Measurements from ENCODE around the gene CADM4.

The CADM4 gene

DNA sequence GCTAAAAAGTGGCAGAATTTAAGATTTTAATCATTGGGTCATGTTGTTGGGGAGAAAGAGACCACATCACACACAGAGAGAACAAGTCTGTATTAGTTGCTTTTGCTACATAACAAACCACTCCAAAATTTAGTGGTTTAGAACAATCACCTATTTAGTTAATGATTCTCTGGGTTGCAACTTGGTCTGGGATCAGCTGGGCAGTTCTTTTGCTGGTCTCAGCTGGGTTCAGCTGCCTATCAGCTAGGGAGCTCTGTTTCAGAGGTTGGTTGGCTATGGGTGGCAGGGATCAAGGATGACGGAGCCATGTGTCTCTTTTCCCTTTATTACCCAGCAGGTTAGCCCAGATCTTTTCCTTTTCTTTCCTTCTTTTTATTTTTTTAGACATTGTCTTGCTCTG is 55.2 kb downstream of the CADM4 start:
- ATAC-seq, result no peak
- no peak for TF ChIP-seq ZFP30 (CRISPR knock-in tag; IDR thresholded peaks at IDR 0.05)

DNA sequence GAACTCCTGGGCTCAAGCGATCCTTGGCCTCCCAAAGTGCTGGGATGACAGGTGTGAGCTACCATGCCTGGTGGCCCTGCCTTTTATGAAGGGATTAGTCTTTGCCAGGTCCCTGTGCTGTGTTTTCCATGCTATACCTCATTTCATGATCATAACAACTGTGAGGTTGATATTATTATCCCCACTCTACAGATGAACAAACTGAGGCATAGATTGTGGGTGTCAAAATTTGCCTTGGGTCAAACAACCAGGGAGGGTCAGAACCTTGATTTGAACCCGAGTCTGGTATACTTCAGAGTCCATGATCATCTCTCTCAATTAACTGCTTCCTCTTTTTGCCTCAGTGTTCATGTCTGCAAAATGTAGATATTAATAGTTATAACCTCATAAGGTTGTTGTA is 57.2 kb downstream of the CADM4 start:
- ATAC-seq, result no peak
- TF ChIP-seq PPARA (CRISPR knock-in tag; IDR thresholded peaks at IDR 0.05; ENCODE audit: borderline replicate concordance) (no peak), RARB (CRISPR knock-in tag; IDR thresholded peaks at IDR 0.05) (no peak), ZFP3 (CRISPR knock-in tag; IDR thresholded peaks at IDR 0.05) (no peak), GLIS3 (CRISPR knock-in tag; IDR thresholded peaks at IDR 0.05) (no peak), ZC3H10 (CRISPR knock-in tag; IDR thresholded peaks at IDR 0.05) (no peak), ZNF565 (CRISPR knock-in tag; conservative IDR thresholded peaks at IDR 0.05; ENCODE audit: low read depth) (no peak), SNAI2 (CRISPR knock-in tag; IDR thresholded peaks at IDR 0.05) (no peak), ZNF8 (CRISPR knock-in tag; IDR thresholded peaks at IDR 0.05) (no peak), TCF4 (CRISPR knock-in tag; IDR thresholded peaks at IDR 0.05; ENCODE audit: borderline replicate concordance) (no peak), ZFP30 (CRISPR knock-in tag; IDR thresholded peaks at IDR 0.05) (no peak)
- TF ChIP-seq, protein P1, sequence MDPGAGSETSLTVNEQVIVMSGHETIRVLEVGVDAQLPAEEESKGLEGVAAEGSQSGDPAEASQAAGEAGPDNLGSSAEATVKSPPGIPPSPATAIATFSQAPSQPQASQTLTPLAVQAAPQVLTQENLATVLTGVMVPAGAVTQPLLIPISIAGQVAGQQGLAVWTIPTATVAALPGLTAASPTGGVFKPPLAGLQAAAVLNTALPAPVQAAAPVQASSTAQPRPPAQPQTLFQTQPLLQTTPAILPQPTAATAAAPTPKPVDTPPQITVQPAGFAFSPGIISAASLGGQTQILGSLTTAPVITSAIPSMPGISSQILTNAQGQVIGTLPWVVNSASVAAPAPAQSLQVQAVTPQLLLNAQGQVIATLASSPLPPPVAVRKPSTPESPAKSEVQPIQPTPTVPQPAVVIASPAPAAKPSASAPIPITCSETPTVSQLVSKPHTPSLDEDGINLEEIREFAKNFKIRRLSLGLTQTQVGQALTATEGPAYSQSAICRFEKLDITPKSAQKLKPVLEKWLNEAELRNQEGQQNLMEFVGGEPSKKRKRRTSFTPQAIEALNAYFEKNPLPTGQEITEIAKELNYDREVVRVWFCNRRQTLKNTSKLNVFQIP (CRISPR knock-in tag; IDR thresholded peaks at IDR 0.05; ENCODE audit: borderline replicate concordance, low read depth), result no peak
- TF ChIP-seq, protein P2, sequence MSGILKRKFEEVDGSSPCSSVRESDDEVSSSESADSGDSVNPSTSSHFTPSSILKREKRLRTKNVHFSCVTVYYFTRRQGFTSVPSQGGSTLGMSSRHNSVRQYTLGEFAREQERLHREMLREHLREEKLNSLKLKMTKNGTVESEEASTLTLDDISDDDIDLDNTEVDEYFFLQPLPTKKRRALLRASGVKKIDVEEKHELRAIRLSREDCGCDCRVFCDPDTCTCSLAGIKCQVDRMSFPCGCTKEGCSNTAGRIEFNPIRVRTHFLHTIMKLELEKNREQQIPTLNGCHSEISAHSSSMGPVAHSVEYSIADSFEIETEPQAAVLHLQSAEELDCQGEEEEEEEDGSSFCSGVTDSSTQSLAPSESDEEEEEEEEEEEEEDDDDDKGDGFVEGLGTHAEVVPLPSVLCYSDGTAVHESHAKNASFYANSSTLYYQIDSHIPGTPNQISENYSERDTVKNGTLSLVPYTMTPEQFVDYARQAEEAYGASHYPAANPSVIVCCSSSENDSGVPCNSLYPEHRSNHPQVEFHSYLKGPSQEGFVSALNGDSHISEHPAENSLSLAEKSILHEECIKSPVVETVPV (CRISPR knock-in tag; IDR thresholded peaks at IDR 0.05), result no peak

DNA sequence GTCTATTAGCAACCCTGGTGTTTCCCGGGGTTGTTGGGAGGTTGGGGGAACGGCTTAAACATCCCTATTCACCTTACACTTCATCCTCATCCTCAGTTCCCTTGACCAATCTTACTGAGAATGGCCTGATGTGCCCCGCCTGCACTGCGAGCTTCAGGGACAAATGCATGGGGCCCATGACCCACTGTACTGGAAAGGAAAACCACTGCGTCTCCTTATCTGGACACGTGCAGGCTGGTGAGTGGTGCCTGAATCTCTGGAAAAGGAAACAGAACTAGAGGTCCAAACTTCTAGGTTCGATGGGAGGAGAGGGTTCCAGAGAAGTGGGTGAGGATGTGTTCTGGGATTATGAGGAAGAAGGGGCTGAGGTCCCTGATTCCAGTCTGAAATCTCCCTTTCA is 58.2 kb downstream of the CADM4 start:
- ATAC-seq, result no peak
- TF ChIP-seq ARNTL (CRISPR knock-in tag; IDR thresholded peaks at IDR 0.05; ENCODE audit: borderline replicate concordance, low read depth), result no peak
- TF ChIP-seq GLIS3 (CRISPR knock-in tag; IDR thresholded peaks at IDR 0.05), result no peak
- TF ChIP-seq, protein P3, sequence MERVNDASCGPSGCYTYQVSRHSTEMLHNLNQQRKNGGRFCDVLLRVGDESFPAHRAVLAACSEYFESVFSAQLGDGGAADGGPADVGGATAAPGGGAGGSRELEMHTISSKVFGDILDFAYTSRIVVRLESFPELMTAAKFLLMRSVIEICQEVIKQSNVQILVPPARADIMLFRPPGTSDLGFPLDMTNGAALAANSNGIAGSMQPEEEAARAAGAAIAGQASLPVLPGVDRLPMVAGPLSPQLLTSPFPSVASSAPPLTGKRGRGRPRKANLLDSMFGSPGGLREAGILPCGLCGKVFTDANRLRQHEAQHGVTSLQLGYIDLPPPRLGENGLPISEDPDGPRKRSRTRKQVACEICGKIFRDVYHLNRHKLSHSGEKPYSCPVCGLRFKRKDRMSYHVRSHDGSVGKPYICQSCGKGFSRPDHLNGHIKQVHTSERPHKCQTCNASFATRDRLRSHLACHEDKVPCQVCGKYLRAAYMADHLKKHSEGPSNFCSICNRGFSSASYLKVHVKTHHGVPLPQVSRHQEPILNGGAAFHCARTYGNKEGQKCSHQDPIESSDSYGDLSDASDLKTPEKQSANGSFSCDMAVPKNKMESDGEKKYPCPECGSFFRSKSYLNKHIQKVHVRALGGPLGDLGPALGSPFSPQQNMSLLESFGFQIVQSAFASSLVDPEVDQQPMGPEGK (CRISPR knock-in tag; IDR thresholded peaks at IDR 0.05; ENCODE audit: borderline replicate concordance), result no peak
- TF ChIP-seq ZFP3 (CRISPR knock-in tag; IDR thresholded peaks at IDR 0.05), result no peak
- no peak for TF ChIP-seq ESRRG (CRISPR knock-in tag; IDR thresholded peaks at IDR 0.05)
- TF ChIP-seq, protein P2 (CRISPR knock-in tag; IDR thresholded peaks at IDR 0.05), result no peak
- TF ChIP-seq, protein P4, sequence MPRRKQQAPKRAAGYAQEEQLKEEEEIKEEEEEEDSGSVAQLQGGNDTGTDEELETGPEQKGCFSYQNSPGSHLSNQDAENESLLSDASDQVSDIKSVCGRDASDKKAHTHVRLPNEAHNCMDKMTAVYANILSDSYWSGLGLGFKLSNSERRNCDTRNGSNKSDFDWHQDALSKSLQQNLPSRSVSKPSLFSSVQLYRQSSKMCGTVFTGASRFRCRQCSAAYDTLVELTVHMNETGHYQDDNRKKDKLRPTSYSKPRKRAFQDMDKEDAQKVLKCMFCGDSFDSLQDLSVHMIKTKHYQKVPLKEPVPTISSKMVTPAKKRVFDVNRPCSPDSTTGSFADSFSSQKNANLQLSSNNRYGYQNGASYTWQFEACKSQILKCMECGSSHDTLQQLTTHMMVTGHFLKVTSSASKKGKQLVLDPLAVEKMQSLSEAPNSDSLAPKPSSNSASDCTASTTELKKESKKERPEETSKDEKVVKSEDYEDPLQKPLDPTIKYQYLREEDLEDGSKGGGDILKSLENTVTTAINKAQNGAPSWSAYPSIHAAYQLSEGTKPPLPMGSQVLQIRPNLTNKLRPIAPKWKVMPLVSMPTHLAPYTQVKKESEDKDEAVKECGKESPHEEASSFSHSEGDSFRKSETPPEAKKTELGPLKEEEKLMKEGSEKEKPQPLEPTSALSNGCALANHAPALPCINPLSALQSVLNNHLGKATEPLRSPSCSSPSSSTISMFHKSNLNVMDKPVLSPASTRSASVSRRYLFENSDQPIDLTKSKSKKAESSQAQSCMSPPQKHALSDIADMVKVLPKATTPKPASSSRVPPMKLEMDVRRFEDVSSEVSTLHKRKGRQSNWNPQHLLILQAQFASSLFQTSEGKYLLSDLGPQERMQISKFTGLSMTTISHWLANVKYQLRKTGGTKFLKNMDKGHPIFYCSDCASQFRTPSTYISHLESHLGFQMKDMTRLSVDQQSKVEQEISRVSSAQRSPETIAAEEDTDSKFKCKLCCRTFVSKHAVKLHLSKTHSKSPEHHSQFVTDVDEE (CRISPR knock-in tag; IDR thresholded peaks at IDR 0.05), result no peak
- TF ChIP-seq ZC3H10 (CRISPR knock-in tag; IDR thresholded peaks at IDR 0.05), result no peak
- TF ChIP-seq TCF4 (CRISPR knock-in tag; IDR thresholded peaks at IDR 0.05; ENCODE audit: borderline replicate concordance), result no peak
- no peak for TF ChIP-seq ZFP30 (CRISPR knock-in tag; IDR thresholded peaks at IDR 0.05)
- no peak for TF ChIP-seq ZNF70 (CRISPR knock-in tag; IDR thresholded peaks at IDR 0.05)
- no peak for TF ChIP-seq PPARA (CRISPR knock-in tag; IDR thresholded peaks at IDR 0.05; ENCODE audit: borderline replicate concordance)
- no peak for TF ChIP-seq ZNF565 (CRISPR knock-in tag; conservative IDR thresholded peaks at IDR 0.05; ENCODE audit: low read depth)
- no peak for TF ChIP-seq ISL1 (CRISPR knock-in tag; IDR thresholded peaks at IDR 0.05)
- no peak for TF ChIP-seq RARB (CRISPR knock-in tag; IDR thresholded peaks at IDR 0.05)
- no peak for TF ChIP-seq TOX (CRISPR knock-in tag; IDR thresholded peaks at IDR 0.05; ENCODE audit: borderline replicate concordance)
